Liver (tissue), 9 donors: ENCODE measurements around the gene TM4SF1. TPM values are rescaled to one million over a fixed set of nuclear protein-coding genes. Genes with fewer than 3 reads are reported as not detected.

Experiments
- DNase-seq: peaks from one replicate; pipeline ENCODE4 v3.0.0-alpha.2; 2017; ENCODE audit warnings: low spot score
- H3K27ac ChIP-seq, 2 donors: one replicate each; pipeline ENCODE4 v1.7.0; 2013; ENCODE audit warnings: inconsistent platforms in 2 of 2, low read length in 2 of 2, control low read depth in 1 of 2, low read depth in 1 of 2, mild to moderate bottlenecking in 1 of 2
- H3K27me3 ChIP-seq, 4 donors: one replicate each; pipeline versions ENCODE4 v1.6.1 to v1.7.0; 2013; ENCODE audit warnings: low read length in 3 of 4, inconsistent platforms in 1 of 4, mild to moderate bottlenecking in 1 of 4, moderate library complexity in 1 of 4; ENCODE audit not compliant: control insufficient read depth in 4 of 4, insufficient read depth in 4 of 4
- H3K36me3 ChIP-seq, 4 donors: one replicate each; pipeline versions ENCODE4 v1.6.1 to v1.7.0; 2013; ENCODE audit warnings: low read length in 3 of 4, mild to moderate bottlenecking in 3 of 4, low read depth in 1 of 4, moderate library complexity in 1 of 4; ENCODE audit not compliant: control insufficient read depth in 4 of 4, insufficient read depth in 3 of 4
- H3K4me1 ChIP-seq, 4 donors: one replicate each; pipeline versions ENCODE4 v1.6.1 to v1.7.0; 2013; ENCODE audit warnings: low read length in 3 of 4, mild to moderate bottlenecking in 3 of 4, moderate library complexity in 1 of 4; ENCODE audit not compliant: control insufficient read depth in 4 of 4, insufficient read depth in 4 of 4
- H3K4me3 ChIP-seq, 3 donors: one replicate each; pipeline versions ENCODE4 v1.6.1 to v1.7.0; 2013; ENCODE audit warnings: low read length in 3 of 3, control low read depth in 1 of 3, low read depth in 1 of 3, mild to moderate bottlenecking in 1 of 3
- H3K9ac ChIP-seq, 2 donors: one replicate each; pipeline ENCODE4 v1.7.0; 2013; ENCODE audit warnings: low read length in 2 of 2, mild to moderate bottlenecking in 2 of 2, moderate library complexity in 2 of 2, control low read depth in 1 of 2, low read depth in 1 of 2
- H3K9me3 ChIP-seq, 4 donors: one replicate each; pipeline versions ENCODE4 v1.6.1 to v1.7.0; 2013; ENCODE audit warnings: low read length in 3 of 4; ENCODE audit not compliant: control insufficient read depth in 4 of 4
- EGR1 ChIP-seq, 2 donors: IDR thresholded peaks; 2 replicates each; pipeline ENCODE4 v1.6.1; 2016 to 2018; ENCODE audit warnings: antibody characterized with exemption in 2 of 2, low read depth in 2 of 2
- FOXA1 ChIP-seq: IDR thresholded peaks from 2 replicates; pipeline ENCODE4 v1.6.1; 2016; ENCODE audit warnings: antibody characterized with exemption
- FOXA2 ChIP-seq: IDR thresholded peaks from 2 replicates; pipeline ENCODE4 v1.6.1; 2016; ENCODE audit warnings: antibody characterized with exemption
- GABPA ChIP-seq, 2 donors: IDR thresholded peaks in 1 of 2; conservative IDR thresholded peaks in 1 of 2; 2 replicates each; pipeline ENCODE4 v1.6.1; 2016; ENCODE audit warnings: antibody characterized with exemption in 2 of 2, mild to moderate bottlenecking in 1 of 2, moderate library complexity in 1 of 2
- HNF4A ChIP-seq, 2 donors: conservative IDR thresholded peaks; 2 replicates each; pipeline ENCODE4 v1.6.1; 2016; ENCODE audit warnings: antibody characterized with exemption in 2 of 2, mild to moderate bottlenecking in 2 of 2
- HNF4G ChIP-seq: IDR thresholded peaks from 2 replicates; pipeline ENCODE4 v1.6.1; 2016; ENCODE audit warnings: antibody characterized with exemption
- JUND ChIP-seq, 2 donors: IDR thresholded peaks; 2 replicates each; pipeline ENCODE4 v1.6.1; 2016; ENCODE audit warnings: antibody characterized with exemption in 2 of 2
- NR2F2 ChIP-seq: IDR thresholded peaks from 2 replicates; pipeline ENCODE4 v1.6.1; 2016; ENCODE audit warnings: antibody characterized with exemption
- RAD21 ChIP-seq, 2 donors: IDR thresholded peaks; 2 replicates each; pipeline ENCODE4 v1.6.1; 2016; ENCODE audit warnings: antibody characterized with exemption in 2 of 2, mild to moderate bottlenecking in 2 of 2
- REST ChIP-seq: IDR thresholded peaks from 2 replicates; pipeline ENCODE4 v1.6.1; 2016; ENCODE audit warnings: antibody characterized with exemption, mild to moderate bottlenecking
- RXRA ChIP-seq, 2 donors: IDR thresholded peaks; 2 replicates each; pipeline ENCODE4 v1.6.1; 2017 to 2018; ENCODE audit warnings: antibody characterized with exemption in 2 of 2, mild to moderate bottlenecking in 1 of 2
- SP1 ChIP-seq: IDR thresholded peaks from 2 replicates; pipeline ENCODE4 v1.6.1; 2018; ENCODE audit warnings: antibody characterized with exemption, mild to moderate bottlenecking
- TAF1 ChIP-seq: conservative IDR thresholded peaks from 2 replicates; pipeline ENCODE4 v1.6.1; 2016; ENCODE audit warnings: antibody characterized with exemption, mild to moderate bottlenecking
- YY1 ChIP-seq: IDR thresholded peaks from 2 replicates; pipeline ENCODE4 v1.6.1; 2016; ENCODE audit warnings: antibody characterized with exemption, mild to moderate bottlenecking
- ZBTB33 ChIP-seq: IDR thresholded peaks from 2 replicates; pipeline ENCODE4 v1.6.1; 2016; ENCODE audit warnings: antibody characterized with exemption
- WGBS: extraction: QIAGEN DNeasy Blood & Tissue Kit; methylation state at CpG from one replicate; pipeline ENCODE4 v1.1.7; 2013; 5-methylcytosine and 5-hydroxymethylcytosine counted together
- polyA plus RNA-seq, 2 donors: library from polyadenylated mRNA; stranded (reverse) in 1 of 2; unstranded in 1 of 2; fragments of 200-250 nt in 1 of 2; fragments of >200 nt in 1 of 2; fragmentation: Nextera tagmentation in 1 of 2; extraction: Ambion mirVana in 1 of 2; gene quantifications; one replicate each; pipeline versions ENCODE4 v1.2.1 to v1.2.3, GENCODE V29; 2013 to 2015
- total RNA-seq, 2 donors: library from RNA; depleted of rRNA; stranded (reverse); fragments of >200 nt; gene quantifications; one replicate each; pipeline ENCODE4 v1.2.3, GENCODE V29; 2014
- TF ChIP-seq, protein P1 (sequence below): IDR thresholded peaks from 2 replicates; pipeline ENCODE4 v1.6.1; 2016; ENCODE audit warnings: antibody characterized with exemption
- TF ChIP-seq, protein P2 (sequence below): fragments of 150-350 bp; IDR thresholded peaks from 2 replicates; pipeline ENCODE4 v1.5.1; 2017; ENCODE audit warnings: improper control_type of control experiment, low read depth, low read length; ENCODE audit not compliant: missing input control
- donor health status: healthy.
- donor health status: healthy.
- donor health status: healthy.
- donor health status: healthy.
- donor health status: healthy.

The TM4SF1 gene
- total and polyA plus RNA-seq, 4 donors: 20.0 to 31.5 (median 25.1) TPM

- no peak for DNase-seq
- Histone ChIP-seq H3K4me1 (peaks cover 3 to 31% (median 24%) of the 10 kb centered on the region in 4 donors), H3K27me3 (no peaks in the 10 kb centered on the region), H3K9ac (no peak overlapping the region), H3K27ac (no peak overlapping the region), H3K9me3 (no peaks in the 10 kb centered on the region), H3K4me3 (no peak overlapping the region), H3K36me3 (no peaks in the 10 kb centered on the region)
- no peak for TF ChIP-seq REST
- no peak for TF ChIP-seq HNF4G
- no peak for TF ChIP-seq RXRA (IDR thresholded peaks at IDR 0.05)
- TF ChIP-seq ZBTB33: no peak
- no peak for TF ChIP-seq NR2F2
- no peak for TF ChIP-seq JUND (IDR thresholded peaks at IDR 0.05)
- 97% methylated on average over 2 of the region's 2 CpGs for WGBS
These were observed 28.8 kb upstream of the TM4SF1 start for GRCh38 chr3:149406244-149406752.

DNA sequence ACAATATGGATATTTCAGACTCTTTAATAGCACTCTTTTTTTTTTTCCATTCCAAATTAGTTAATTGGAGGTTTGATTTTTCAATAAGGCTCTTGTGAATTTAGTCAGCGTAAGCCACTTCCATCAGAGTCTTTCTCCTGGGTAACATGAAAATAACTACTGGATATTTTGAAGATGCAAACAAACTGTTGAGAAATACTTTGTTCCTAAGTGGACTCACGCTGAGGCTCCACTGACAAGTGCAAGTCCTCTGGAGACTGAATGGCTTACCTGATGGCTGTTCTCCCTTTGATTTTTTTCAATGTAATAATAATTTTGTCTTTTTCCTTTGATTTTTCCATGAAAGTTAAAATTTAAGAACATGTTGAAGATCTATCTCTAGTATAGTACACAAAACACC, 26.0 kb upstream of the TM4SF1 start:
- Histone ChIP-seq H3K36me3 (no peaks in the 10 kb centered on the region), H3K4me3 (no peak overlapping the region), H3K9me3 (no peaks in the 10 kb centered on the region), H3K27me3 (no peaks in the 10 kb centered on the region), H3K4me1 (peaks cover 3 to 45% (median 25%) of the 10 kb centered on the region in 4 donors), H3K27ac (peak overlapping the region in 1 of 2 donors; percentile 44), H3K9ac (no peak overlapping the region)
- TF ChIP-seq GABPA (IDR thresholded peaks at IDR 0.05 in 1 of 2, conservative IDR thresholded peaks at IDR 0.05 in 1 of 2) (no peak), HNF4A (conservative IDR thresholded peaks at IDR 0.05) (peak in 1 of 2 donors; percentile 27)
- DNase-seq: no peak
- WGBS: 61% methylated on average over 2 of the region's 2 CpGs

GRCh38 chr3:149402481-149402880, 25.0 kb upstream of the TM4SF1 start:
- Histone ChIP-seq H3K27ac (peak overlapping the region; percentile 88 to 89), H3K9me3 (no peaks in the 10 kb centered on the region), H3K36me3 (no peaks in the 10 kb centered on the region), H3K4me1 (peaks cover 3 to 40% (median 25%) of the 10 kb centered on the region in 4 donors), H3K27me3 (no peaks in the 10 kb centered on the region), H3K4me3 (no peak overlapping the region), H3K9ac (no peak overlapping the region)
- WGBS: 76% methylated on average over 3 of the region's 3 CpGs
- no peak for DNase-seq
- TF ChIP-seq FOXA2: no peak
- no peak for TF ChIP-seq HNF4A (conservative IDR thresholded peaks at IDR 0.05)
- TF ChIP-seq JUND (IDR thresholded peaks at IDR 0.05): no peak
- TF ChIP-seq, protein P1, sequence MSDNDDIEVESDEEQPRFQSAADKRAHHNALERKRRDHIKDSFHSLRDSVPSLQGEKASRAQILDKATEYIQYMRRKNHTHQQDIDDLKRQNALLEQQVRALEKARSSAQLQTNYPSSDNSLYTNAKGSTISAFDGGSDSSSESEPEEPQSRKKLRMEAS: no peak
- no peak for TF ChIP-seq HNF4G
- TF ChIP-seq ZBTB33: no peak
- no peak for TF ChIP-seq TAF1
- TF ChIP-seq EGR1 (IDR thresholded peaks at IDR 0.05; ENCODE audit: low read depth in 2 of 2): no peak
- TF ChIP-seq RAD21 (IDR thresholded peaks at IDR 0.05): no peak
- no peak for TF ChIP-seq NR2F2
- TF ChIP-seq YY1: no peak
- TF ChIP-seq FOXA1: no peak
- TF ChIP-seq, protein P2, sequence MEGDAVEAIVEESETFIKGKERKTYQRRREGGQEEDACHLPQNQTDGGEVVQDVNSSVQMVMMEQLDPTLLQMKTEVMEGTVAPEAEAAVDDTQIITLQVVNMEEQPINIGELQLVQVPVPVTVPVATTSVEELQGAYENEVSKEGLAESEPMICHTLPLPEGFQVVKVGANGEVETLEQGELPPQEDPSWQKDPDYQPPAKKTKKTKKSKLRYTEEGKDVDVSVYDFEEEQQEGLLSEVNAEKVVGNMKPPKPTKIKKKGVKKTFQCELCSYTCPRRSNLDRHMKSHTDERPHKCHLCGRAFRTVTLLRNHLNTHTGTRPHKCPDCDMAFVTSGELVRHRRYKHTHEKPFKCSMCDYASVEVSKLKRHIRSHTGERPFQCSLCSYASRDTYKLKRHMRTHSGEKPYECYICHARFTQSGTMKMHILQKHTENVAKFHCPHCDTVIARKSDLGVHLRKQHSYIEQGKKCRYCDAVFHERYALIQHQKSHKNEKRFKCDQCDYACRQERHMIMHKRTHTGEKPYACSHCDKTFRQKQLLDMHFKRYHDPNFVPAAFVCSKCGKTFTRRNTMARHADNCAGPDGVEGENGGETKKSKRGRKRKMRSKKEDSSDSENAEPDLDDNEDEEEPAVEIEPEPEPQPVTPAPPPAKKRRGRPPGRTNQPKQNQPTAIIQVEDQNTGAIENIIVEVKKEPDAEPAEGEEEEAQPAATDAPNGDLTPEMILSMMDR: no peak
- TF ChIP-seq SP1: no peak
- no peak for TF ChIP-seq RXRA (IDR thresholded peaks at IDR 0.05)
